H1 (cell line): ENCODE data around the gene NOC4L. TPM values are rescaled to one million over a fixed set of nuclear protein-coding genes. Genes with fewer than 3 reads are reported as not detected.
"Not testable (repeated sequence)": the region's sequence is repeated elsewhere in the genome, so short reads cannot be mapped to it uniquely, and the experiment has no call there.

ENCODE experiments used
- CTCF ChIA-PET: fragments of 300-600 bp; sonication (Branson Sonifier 250); formaldehyde crosslinking; loops from one replicate; lab custom pipeline; 2021; ENCODE audit not compliant: partially characterized antibody; lab: Charles Lee
- POLR2A ChIA-PET: fragments of 300-600 bp; sonication (Branson Sonifier 250); formaldehyde crosslinking; loops from one replicate; lab custom pipeline; 2021; ENCODE audit warnings: inconsistent platforms; ENCODE audit not compliant: partially characterized antibody; lab: Charles Lee
- DNase-seq, 2 experiments: peaks; one replicate each; pipeline versions ENCODE4 v3.0.0 to v3.0.0-alpha.2; 2010 to 2022; ENCODE audit warnings: low spot score in 2 of 2, low read depth in 1 of 2, mixed read lengths in 1 of 2
- FAIRE-seq: peaks from 2 replicates; lab custom pipeline; 2011; peaks lifted over from hg19 to GRCh38; lab: Jason Lieb, UNC
- H2AFZ ChIP-seq: 2 replicates; pipeline ENCODE4 v1.8.1; 2012; ENCODE audit warnings: low read length, inconsistent platforms
- H2AK5ac ChIP-seq: 2 replicates; pipeline ENCODE4 v1.6.1; 2013; ENCODE audit warnings: low read depth, low read length
- H2BK120ac ChIP-seq: replicated peaks from 2 replicates; pipeline ENCODE3; 2013; ENCODE audit warnings: low read depth, low read length, inconsistent platforms
- H2BK12ac ChIP-seq: 2 replicates; pipeline ENCODE4 v1.6.1; 2013; ENCODE audit warnings: low read depth, low read length
- H2BK15ac ChIP-seq: 2 replicates; pipeline ENCODE4 v1.6.1; 2013; ENCODE audit warnings: low read length
- H2BK20ac ChIP-seq: 2 replicates; pipeline ENCODE4 v1.6.1; 2013; ENCODE audit warnings: low read length
- H2BK5ac ChIP-seq: 2 replicates; pipeline ENCODE4 v1.6.1; 2013; ENCODE audit warnings: low read depth, low read length
- H3K14ac ChIP-seq: 2 replicates; pipeline ENCODE4 v1.6.1; 2013; ENCODE audit warnings: inconsistent platforms; ENCODE audit not compliant: insufficient read length
- H3K18ac ChIP-seq: 2 replicates; pipeline ENCODE4 v1.6.1; 2013; ENCODE audit warnings: low read length; ENCODE audit errors: extremely low read depth
- H3K23ac ChIP-seq: 2 replicates; pipeline ENCODE4 v1.6.1; 2013; ENCODE audit warnings: inconsistent platforms; ENCODE audit not compliant: insufficient read length
- H3K23me2 ChIP-seq: 2 replicates; pipeline ENCODE4 v1.6.1; 2013; ENCODE audit warnings: low read depth, low read length
- H3K27ac ChIP-seq: 2 replicates; pipeline ENCODE4 v1.6.1; 2011; ENCODE audit warnings: low read depth, low read length, inconsistent platforms
- H3K27me3 ChIP-seq, 4 experiments: replicated peaks in 1 of 4; 1 replicate in 1 of 4; 2 replicates in 3 of 4; pipeline versions ENCODE4 v1.6.1 to v1.8.1; 2011 to 2013; ENCODE audit warnings: low read length in 3 of 4, mild to moderate bottlenecking in 3 of 4, inconsistent platforms in 2 of 4, mixed read lengths in 2 of 4, moderate library complexity in 1 of 4; ENCODE audit not compliant: control insufficient read depth in 3 of 4, insufficient read depth in 3 of 4; ENCODE audit errors: extremely low read depth in 1 of 4
- H3K36me3 ChIP-seq, 4 experiments: 2 replicates each; pipeline versions ENCODE4 v1.6.1 to v1.8.1; 2011 to 2013; ENCODE audit warnings: mild to moderate bottlenecking in 4 of 4, low read length in 3 of 4, moderate library complexity in 2 of 4, control low read depth in 1 of 4, inconsistent platforms in 1 of 4; ENCODE audit not compliant: insufficient read depth in 4 of 4, control insufficient read depth in 2 of 4
- H3K4ac ChIP-seq: replicated peaks from 2 replicates; pipeline ENCODE3; 2013; ENCODE audit warnings: low read length, low read depth, mixed read lengths, inconsistent platforms; ENCODE audit not compliant: insufficient read length
- H3K4me1 ChIP-seq, 4 experiments: replicated peaks in 1 of 4; 1 replicate in 1 of 4; 2 replicates in 3 of 4; pipeline versions ENCODE4 v1.6.1 to v1.8.1; 2011 to 2013; ENCODE audit warnings: low read length in 3 of 4, inconsistent platforms in 2 of 4, mixed read lengths in 1 of 4; ENCODE audit not compliant: insufficient read depth in 4 of 4, control insufficient read depth in 3 of 4
- H3K4me2 ChIP-seq, 2 experiments: 2 replicates each; pipeline versions ENCODE4 v1.6.1 to v1.8.1; 2011 to 2013; ENCODE audit warnings: low read depth in 2 of 2, low read length in 2 of 2, control low read depth in 1 of 2, inconsistent platforms in 1 of 2, mild to moderate bottlenecking in 1 of 2; ENCODE audit not compliant: insufficient read depth in 1 of 2
- H3K4me3 ChIP-seq, 4 experiments: fragments of 200-600, 300-600 bp in 1 of 4; sonication (generic), shearing (Covaris generic), sonication (Bioruptor Twin) in 1 of 4; 2 replicates each; pipeline versions ENCODE4 v1.5.1 to v1.8.1; 2011 to 2016; ENCODE audit warnings: low read length in 4 of 4, low read depth in 3 of 4, control low read depth in 2 of 4, inconsistent platforms in 2 of 4, mild to moderate bottlenecking in 2 of 4, mixed read lengths in 1 of 4, moderate library complexity in 1 of 4; ENCODE audit not compliant: insufficient read depth in 2 of 4; ENCODE audit errors: extremely low read depth in 1 of 4
- H3K56ac ChIP-seq: replicated peaks from 2 replicates; pipeline ENCODE3; 2013; ENCODE audit warnings: low read depth, mild to moderate bottlenecking, mixed read lengths, low read length, inconsistent platforms; ENCODE audit not compliant: insufficient read length
- H3K79me1 ChIP-seq: 2 replicates; pipeline ENCODE4 v1.6.1; 2013; ENCODE audit warnings: low read depth, low read length, control low read depth
- H3K79me2 ChIP-seq, 2 experiments: 2 replicates each; pipeline versions ENCODE4 v1.6.1 to v1.8.1; 2012 to 2013; ENCODE audit warnings: low read length in 2 of 2, mild to moderate bottlenecking in 2 of 2, inconsistent platforms in 1 of 2; ENCODE audit not compliant: insufficient read depth in 2 of 2, control insufficient read depth in 1 of 2
- H3K9ac ChIP-seq, 4 experiments: replicated peaks in 1 of 4; 1 replicate in 1 of 4; 2 replicates in 3 of 4; pipeline versions ENCODE4 v1.6.1 to v1.8.1; 2011 to 2013; ENCODE audit warnings: low read depth in 3 of 4, low read length in 3 of 4, control low read depth in 2 of 4, mild to moderate bottlenecking in 2 of 4, moderate library complexity in 2 of 4, inconsistent platforms in 1 of 4; ENCODE audit errors: extremely low read depth in 1 of 4
- H3K9me3 ChIP-seq, 2 experiments: 2 replicates each; pipeline versions ENCODE4 v1.6.1 to v1.8.1; 2012 to 2013; ENCODE audit warnings: mild to moderate bottlenecking in 2 of 2, moderate library complexity in 2 of 2, control low read depth in 1 of 2, inconsistent platforms in 1 of 2, low read depth in 1 of 2, low read length in 1 of 2, mixed read lengths in 1 of 2; ENCODE audit not compliant: insufficient read depth in 2 of 2
- H4K20me1 ChIP-seq, 2 experiments: replicated peaks in 1 of 2; 2 replicates each; pipeline versions ENCODE3 to v1.8.1; 2011 to 2013; ENCODE audit warnings: inconsistent platforms in 2 of 2, low read length in 2 of 2, mild to moderate bottlenecking in 1 of 2; ENCODE audit not compliant: insufficient read depth in 2 of 2, control insufficient read depth in 1 of 2
- H4K5ac ChIP-seq: 2 replicates; pipeline ENCODE4 v1.6.1; 2013; ENCODE audit warnings: low read length, low read depth, mixed read lengths, inconsistent platforms; ENCODE audit not compliant: insufficient read length
- H4K8ac ChIP-seq: 2 replicates; pipeline ENCODE4 v1.8.0; 2013; ENCODE audit warnings: mild to moderate bottlenecking, moderate library complexity, low read length, inconsistent platforms; ENCODE audit not compliant: insufficient read depth; ENCODE audit errors: extremely low read depth
- H4K91ac ChIP-seq: replicated peaks from 2 replicates; pipeline ENCODE3; 2013; ENCODE audit warnings: low read length, mixed read lengths, inconsistent platforms; ENCODE audit not compliant: insufficient read length
- WGBS, 2 experiments: shearing (Covaris generic) in 1 of 2; methylation state at CpG; one replicate each; pipeline versions ENCODE4 v1.1.6 to v1.1.7; 2013 to 2015; ENCODE audit warnings: low lambda C conversion rate in 2 of 2, mixed read lengths in 2 of 2, inconsistent platforms in 1 of 2, low coverage in 1 of 2, missing lambda C conversion rate in 1 of 2; ENCODE audit not compliant: insufficient replicate concordance in 2 of 2, insufficient coverage in 1 of 2, insufficient read length in 1 of 2; ENCODE audit errors: extremely low coverage in 1 of 2, missing lambda C conversion rate in 1 of 2; 5-methylcytosine and 5-hydroxymethylcytosine counted together
- polyA plus RNA-seq, 7 experiments: library from polyadenylated mRNA; depleted of rRNA in 3 of 7; stranded (reverse) in 5 of 7; unstranded in 2 of 7; fragments of >200 nt in 5 of 7; fragments of 200-250 nt in 2 of 7; gene quantifications; 1 replicate in 5 of 7; 2 replicates in 1 of 7; 4 replicates in 1 of 7; pipeline versions ENCODE4 v1.2.1 to v1.2.3, GENCODE V29; 2011 to 2013; ENCODE audit warnings: missing spikeins in 2 of 7, mixed read lengths in 2 of 7
- total RNA-seq: library from RNA; stranded (reverse); fragmentation: NEBNext Ultra II Directional; extraction: Animal tissue kit (Norgen Biotek cat#: 25700); gene quantifications from 2 replicates; pipeline ENCODE4 v1.2.1, GENCODE V29; 2021

The NOC4L gene
- total and polyA plus RNA-seq, 2 of the 8 experiments (the other 6 are each of a cell fraction or from before 2014, with no cell fraction given): 26.8 to 40.3 TPM

DNA sequence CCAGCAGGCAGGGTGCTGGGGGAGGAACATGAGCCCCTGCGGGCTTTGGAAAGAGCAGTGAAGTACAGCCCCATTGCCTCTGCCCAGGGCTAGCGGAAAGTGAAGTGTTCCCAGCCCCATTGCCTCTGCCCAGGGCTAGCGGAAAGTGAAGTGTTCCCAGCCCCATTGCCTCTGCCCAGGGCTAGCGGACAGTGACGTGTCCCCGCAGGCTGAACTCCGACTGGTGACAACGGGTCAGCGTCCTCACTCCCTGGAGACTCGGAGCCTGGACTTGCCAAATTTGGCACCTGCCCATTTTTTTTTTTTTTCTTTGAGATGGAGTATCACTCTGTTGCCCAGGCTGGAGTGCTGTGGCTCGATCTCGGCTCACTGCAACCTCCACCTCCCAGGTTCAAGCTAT, 51.0 kb downstream of the NOC4L start:
- H2AFZ ChIP-seq, H3K4me2 ChIP-seq, FAIRE-seq, H3K4me3 ChIP-seq, DNase-seq, H2BK20ac ChIP-seq, H3K79me1 ChIP-seq, H4K8ac ChIP-seq, H4K20me1 ChIP-seq, H3K36me3 ChIP-seq, H3K27ac ChIP-seq, H3K4me1 ChIP-seq, H3K18ac ChIP-seq, H2AK5ac ChIP-seq, H3K4ac ChIP-seq, H4K91ac ChIP-seq, H2BK120ac ChIP-seq, H3K23ac ChIP-seq, H4K5ac ChIP-seq, H3K14ac ChIP-seq, H3K9ac ChIP-seq, H3K56ac ChIP-seq, H3K23me2 ChIP-seq, H3K79me2 ChIP-seq, H2BK12ac ChIP-seq, H2BK5ac ChIP-seq, H2BK15ac ChIP-seq: not testable (repeated sequence)
- Histone ChIP-seq H3K27me3 (peaks cover 2 to 39% (median 18%) of the 10 kb centered on the region in 4 experiments), H3K9me3 (peaks cover 11 to 15% of the 10 kb centered on the region in 2 experiments)
- CTCF ChIA-PET: interaction anchor here (0.8 to 1.9 kb wide), 6 partner anchors 12 to 35 kb away, joined by 3 to 9 read pairs (median 4); no protein-coding TSS in a partner anchor
- WGBS, 2 experiments: 93% methylated on average over 12 of the region's 12 CpGs; no CpG with 5 or more reads in 1 of the 2 experiments
- POLR2A ChIA-PET: interaction anchor here (1.0 kb wide), 1 partner anchor 10 kb away, joined by 5 read pairs; no protein-coding TSS in a partner anchor
